Naive thymus-derived CD8-positive, alpha-beta T cell (primary cell): ENCODE measurements around the gene CRKL. TPM values are rescaled to one million over a fixed set of nuclear protein-coding genes. Genes with fewer than 3 reads are reported as not detected.

Experiments used
- ATAC-seq, 2 donors: fragments of 150-1000 bp; cut with Tn5 transposase in 1 of 2; sonication (Bioruptor Pico), chemical (Tn5 transposase) in 1 of 2; 1 replicate in 1 of 2; 2 replicates in 1 of 2; pipeline ENCODE4 v1.10.0; 2021; ENCODE audit warnings: mild to moderate bottlenecking in 2 of 2, moderate library complexity in 2 of 2
- POLR2A ChIA-PET: fragments of 350-600 bp; sonication (Branson Sonifier 250); formaldehyde crosslinking; loops from one replicate; lab custom pipeline; 2021; ENCODE audit warnings: antibody characterized with exemption; lab: Charles Lee
- DNase-seq, 10 donors: peaks; one replicate each; pipeline versions ENCODE4 v3.0.0 to v3.0.0-alpha.2; 2020 to 2022
- H3K27ac Mint-ChIP-seq, 10 donors: one replicate each; pipeline ENCODE4 v1.8.0; 2020 to 2022; ENCODE audit warnings: mild to moderate bottlenecking in 10 of 10, mixed read lengths in 10 of 10, moderate library complexity in 4 of 10, inconsistent platforms in 1 of 10
- H3K27me3 Mint-ChIP-seq, 5 donors: one replicate each; pipeline ENCODE4 v1.8.0; 2021 to 2022; ENCODE audit warnings: mixed read lengths in 5 of 5
- H3K36me3 Mint-ChIP-seq, 3 donors: one replicate each; pipeline ENCODE4 v1.8.0; 2020 to 2022; ENCODE audit warnings: mixed read lengths in 3 of 3, mild to moderate bottlenecking in 2 of 3, inconsistent platforms in 1 of 3
- H3K4me1 Mint-ChIP-seq, 4 donors: one replicate each; pipeline ENCODE4 v1.8.0; 2021 to 2022; ENCODE audit warnings: mixed read lengths in 4 of 4
- H3K4me3 Mint-ChIP-seq, 10 donors: one replicate each; pipeline ENCODE4 v1.8.0; 2020 to 2022; ENCODE audit warnings: mild to moderate bottlenecking in 10 of 10, mixed read lengths in 10 of 10, moderate library complexity in 6 of 10, inconsistent platforms in 1 of 10
- H3K9me3 Mint-ChIP-seq, 9 donors: one replicate each; pipeline ENCODE4 v1.8.0; 2020 to 2022; ENCODE audit warnings: mixed read lengths in 9 of 9, mild to moderate bottlenecking in 3 of 9, inconsistent platforms in 1 of 9, moderate library complexity in 1 of 9
- polyA plus RNA-seq, 3 donors: library from polyadenylated mRNA; unstranded; fragments of 300-500 nt; fragmentation: Illumina TruSeq; gene quantifications; one replicate each; pipeline ENCODE4 v1.2.3, GENCODE V29; 2021
- total RNA-seq, 8 experiments: library from RNA in 2 of 8; stranded (reverse) in 2 of 8; gene quantifications; one replicate each; pipeline ENCODE4 v1.2.3 and lab custom pipeline; 2021 to 2026

CRKL gene
- total and polyA plus RNA-seq, 5 experiments from 2014 or later: 39.0 to 79.0 (median 53.8) TPM

DNA sequence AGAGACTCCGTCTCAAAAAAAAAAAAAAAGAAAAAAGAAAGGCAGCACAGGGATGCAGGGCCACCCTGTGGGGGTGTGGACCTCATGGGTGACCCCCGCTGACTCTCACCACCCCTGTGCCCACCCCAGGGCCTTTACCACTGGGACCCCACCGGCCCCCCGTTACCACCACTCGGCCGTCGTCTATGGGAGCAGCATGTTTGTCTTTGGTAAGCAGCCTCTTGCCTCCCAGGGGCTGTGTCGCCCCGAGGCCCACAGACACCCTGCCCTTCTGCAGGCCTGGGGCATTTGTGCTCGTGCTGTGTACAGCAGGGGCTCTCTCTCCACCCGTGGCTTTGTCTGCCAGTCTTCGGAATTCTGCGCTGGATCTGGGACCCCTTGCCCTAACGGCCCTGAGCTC is 70.2 kb downstream of the CRKL start:
- POLR2A ChIA-PET: interaction anchor here (0.8 kb wide), 1 partner anchor 11 kb away, joined by 3 read pairs; no protein-coding TSS in a partner anchor
- Mint-ChIP-seq H3K27ac (no peak overlapping the region), H3K4me3 (no peak overlapping the region), H3K4me1 (peaks cover 16 to 38% (median 19%) of the 10 kb centered on the region in 4 donors), H3K9me3 (no peaks in the 10 kb centered on the region), H3K27me3 (no peaks in the 10 kb centered on the region), H3K36me3 (peaks cover 0 to 31% (median 2%) of the 10 kb centered on the region in 3 donors)
- DNase-seq (no peak), ATAC-seq (no peak)

DNA sequence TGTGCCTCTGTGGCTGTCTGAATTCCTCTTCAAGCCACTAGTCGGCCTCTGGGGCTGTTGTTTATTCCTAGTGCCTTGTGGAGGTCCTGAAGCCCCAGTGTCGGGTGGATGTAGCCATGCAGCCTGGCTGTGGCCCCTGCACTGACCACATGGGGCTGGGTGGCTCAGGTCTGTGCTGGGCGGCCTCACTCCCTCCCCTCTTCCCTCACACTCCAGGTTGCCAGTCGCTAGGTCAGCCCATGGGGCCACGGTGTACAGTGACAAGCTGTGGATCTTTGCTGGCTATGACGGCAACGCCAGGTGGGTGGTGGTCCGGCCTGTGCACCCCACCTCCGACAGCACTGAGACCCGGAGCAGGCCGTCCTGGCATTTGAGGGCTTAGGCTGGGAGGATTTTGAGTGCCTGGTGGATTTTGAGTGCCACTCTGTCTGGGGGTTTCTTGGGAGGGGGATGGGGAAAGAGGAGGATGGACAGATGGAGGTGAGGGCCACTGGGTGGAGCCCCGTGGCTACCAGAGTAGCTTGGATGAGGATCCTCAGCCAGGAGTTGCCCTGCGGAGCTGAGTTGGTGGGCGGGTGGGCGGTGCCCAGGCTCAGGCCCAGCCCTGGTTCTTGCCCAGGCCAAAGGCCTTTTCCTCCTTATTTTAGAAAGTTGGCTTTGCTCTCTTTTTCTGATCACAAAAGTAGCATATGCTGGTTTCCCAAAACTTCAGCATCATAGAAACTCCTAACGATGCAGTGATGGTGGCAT is 71.5 kb downstream of the CRKL start:
- Mint-ChIP-seq H3K36me3 (peaks cover 0 to 31% (median 2%) of the 10 kb centered on the region in 3 donors), H3K4me1 (peaks cover 5 to 24% (median 8%) of the 10 kb centered on the region in 4 donors), H3K27me3 (no peaks in the 10 kb centered on the region), H3K4me3 (no peak overlapping the region), H3K9me3 (no peaks in the 10 kb centered on the region), H3K27ac (no peak overlapping the region)
- DNase-seq (no peak), ATAC-seq (no peak)
- POLR2A ChIA-PET: interaction anchor here (3.3 kb wide), 1 partner anchor 11 kb away, joined by 16 read pairs; no protein-coding TSS in a partner anchor

GRCh38 chr22:20989323-20990138 is 72.3 kb downstream of the CRKL start:
- H3K27me3 Mint-ChIP-seq: no peaks in the 10 kb centered on the region
- H3K36me3 Mint-ChIP-seq: peaks cover 0 to 31% (median 2%) of the 10 kb centered on the region in 3 donors
- DNase-seq (no peak), ATAC-seq (no peak)
- no peaks in the 10 kb centered on the region for H3K9me3 Mint-ChIP-seq
- H3K4me3 Mint-ChIP-seq: peak overlapping the region in 1 of 10 donors; percentile 19
- H3K27ac Mint-ChIP-seq: no peak overlapping the region
- POLR2A ChIA-PET: interaction anchor here (1.2 to 3.3 kb wide), 2 partner anchors 10 to 13 kb away, joined by 5 to 16 read pairs; partner anchors contain the start of gene THAP7
- H3K4me1 Mint-ChIP-seq: peaks cover 0 to 18% (median 4%) of the 10 kb centered on the region in 4 donors

DNA sequence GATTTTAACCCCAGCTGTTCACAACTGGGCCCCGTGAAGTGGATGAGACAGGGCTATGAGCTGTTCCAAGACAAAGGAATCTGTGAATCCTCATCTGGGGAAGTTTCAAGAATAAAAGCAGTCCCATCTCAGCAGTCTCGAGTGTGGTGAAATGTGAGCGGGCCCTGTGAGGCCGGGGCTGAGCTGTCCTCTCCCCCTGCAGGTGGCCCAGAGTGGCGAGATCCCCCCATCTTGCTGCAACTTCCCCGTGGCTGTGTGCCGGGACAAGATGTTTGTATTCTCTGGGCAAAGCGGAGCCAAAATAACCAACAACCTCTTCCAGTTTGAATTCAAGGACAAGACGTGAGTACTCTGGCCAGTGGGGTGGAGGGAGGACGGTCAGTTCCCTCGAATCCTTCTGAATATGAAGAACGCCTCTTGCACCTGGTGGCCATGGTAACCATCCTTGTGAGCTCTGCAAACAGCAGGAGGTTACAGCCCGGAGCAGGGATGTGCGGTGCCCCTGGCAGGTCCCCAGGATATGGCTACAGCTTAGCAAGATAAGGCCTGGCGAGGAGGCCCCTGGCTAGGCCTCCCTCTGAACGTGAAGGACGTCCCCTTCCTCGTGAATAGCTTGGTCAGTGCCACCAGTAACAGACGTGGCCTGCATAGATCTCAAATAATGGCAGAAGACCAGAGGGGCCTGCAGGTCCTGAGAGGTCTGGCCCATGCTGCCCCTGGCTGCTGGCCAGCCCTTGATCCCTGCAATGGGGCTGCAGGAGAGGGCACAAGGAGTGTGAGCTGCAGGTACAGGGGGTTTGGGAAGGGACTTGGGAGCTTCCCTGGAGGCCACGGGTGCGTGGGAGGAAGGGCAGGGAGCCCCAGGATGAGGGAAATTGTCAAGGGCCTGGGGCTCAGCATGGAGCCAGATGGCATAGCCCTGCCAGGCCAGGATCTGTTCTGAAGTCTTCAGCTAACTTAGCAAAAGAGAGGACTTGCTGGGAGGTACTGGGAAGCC is 73.3 kb downstream of the CRKL start:
- Mint-ChIP-seq H3K4me3 (no peak overlapping the region), H3K4me1 (peaks cover 0 to 15% (median 4%) of the 10 kb centered on the region in 4 donors), H3K36me3 (peaks cover 0 to 33% (median 2%) of the 10 kb centered on the region in 3 donors), H3K27ac (peak overlapping the region in 2 of 10 donors; percentile 18 to 67), H3K9me3 (no peaks in the 10 kb centered on the region), H3K27me3 (no peaks in the 10 kb centered on the region)
- POLR2A ChIA-PET: interaction anchor here (1.2 to 3.3 kb wide), 3 partner anchors 9 to 12 kb away, joined by 5 to 16 read pairs (median 12); partner anchors contain the start of genes LZTR1 and THAP7
- DNase-seq: no peak
- no peak for ATAC-seq

GRCh38 chr22:20991252-20992055 is 74.2 kb downstream of the CRKL start:
- ATAC-seq: no peak
- POLR2A ChIA-PET: interaction anchor here (2.0 to 3.3 kb wide), 2 partner anchors 8 to 10 kb away, joined by 12 to 16 read pairs; partner anchors contain the start of gene LZTR1
- H3K4me1 Mint-ChIP-seq: peaks cover 0 to 15% (median 4%) of the 10 kb centered on the region in 4 donors
- no peak overlapping the region for H3K4me3 Mint-ChIP-seq
- H3K9me3 Mint-ChIP-seq: no peaks in the 10 kb centered on the region
- peak in 1 of 10 donors; percentile 42 for DNase-seq
- H3K36me3 Mint-ChIP-seq: peaks cover 0 to 29% (median 2%) of the 10 kb centered on the region in 3 donors
- H3K27ac Mint-ChIP-seq: peak overlapping the region in 1 of 10 donors; percentile 67
- H3K27me3 Mint-ChIP-seq: no peaks in the 10 kb centered on the region

DNA sequence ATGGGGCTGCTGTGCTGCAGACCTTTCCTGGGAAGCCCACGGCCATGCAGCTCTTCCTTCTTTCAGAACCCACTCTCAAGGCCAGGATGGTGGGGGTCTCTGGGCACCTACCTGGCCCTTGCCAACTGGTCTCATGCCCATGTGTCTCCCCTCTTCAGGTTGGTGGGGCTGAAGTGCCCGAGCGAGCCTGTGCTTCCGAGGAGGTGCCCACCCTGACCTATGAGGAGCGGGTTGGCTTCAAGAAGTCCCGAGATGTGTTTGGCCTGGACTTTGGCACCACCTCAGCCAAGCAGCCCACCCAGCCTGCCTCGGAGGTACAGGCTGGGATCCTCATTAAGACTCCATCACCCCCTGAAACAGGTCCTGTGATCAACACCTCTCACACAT is 74.8 kb downstream of the CRKL start:
- Mint-ChIP-seq H3K9me3 (no peaks in the 10 kb centered on the region), H3K36me3 (peaks cover 0 to 23% (median 2%) of the 10 kb centered on the region in 3 donors), H3K4me1 (peaks cover 0 to 15% (median 4%) of the 10 kb centered on the region in 4 donors), H3K4me3 (no peak overlapping the region), H3K27me3 (no peaks in the 10 kb centered on the region), H3K27ac (peak overlapping the region in 1 of 10 donors; percentile 67)
- DNase-seq: no peak
- no peak for ATAC-seq
- POLR2A ChIA-PET: interaction anchor here (2.0 to 3.3 kb wide), 2 partner anchors 8 to 10 kb away, joined by 12 to 16 read pairs; partner anchors contain the start of gene LZTR1

- peaks cover 0 to 15% (median 4%) of the 10 kb centered on the region in 4 donors for H3K4me1 Mint-ChIP-seq
- no peaks in the 10 kb centered on the region for H3K9me3 Mint-ChIP-seq
- H3K27me3 Mint-ChIP-seq: no peaks in the 10 kb centered on the region
- DNase-seq: peak in 1 of 10 donors; percentile 54
- no peak for ATAC-seq
- H3K4me3 Mint-ChIP-seq: no peak overlapping the region
- H3K27ac Mint-ChIP-seq: peak overlapping the region in 1 of 10 donors; percentile 67
- POLR2A ChIA-PET: no interaction called here
- H3K36me3 Mint-ChIP-seq: peaks cover 0 to 17% (median 2%) of the 10 kb centered on the region in 3 donors
Measured at GRCh38 chr22:20992456-20993303, 75.5 kb downstream of the CRKL start.

- ATAC-seq: no peak
- Mint-ChIP-seq H3K4me3 (no peak overlapping the region), H3K27me3 (no peaks in the 10 kb centered on the region), H3K9me3 (no peaks in the 10 kb centered on the region), H3K4me1 (peaks cover 7 to 17% (median 7%) of the 10 kb centered on the region in 4 donors), H3K27ac (peak overlapping the region in 1 of 10 donors; percentile 19), H3K36me3 (peaks cover 0 to 20% (median 2%) of the 10 kb centered on the region in 3 donors)
- peak in 1 of 10 donors; percentile 57 for DNase-seq
- POLR2A ChIA-PET: interaction anchor here (1.6 kb wide), 1 partner anchor 9 kb away, joined by 5 read pairs; the partner anchor contains the start of gene THAP7
Measured at GRCh38 chr22:20993304-20994127, 76.3 kb downstream of the CRKL start.

DNA sequence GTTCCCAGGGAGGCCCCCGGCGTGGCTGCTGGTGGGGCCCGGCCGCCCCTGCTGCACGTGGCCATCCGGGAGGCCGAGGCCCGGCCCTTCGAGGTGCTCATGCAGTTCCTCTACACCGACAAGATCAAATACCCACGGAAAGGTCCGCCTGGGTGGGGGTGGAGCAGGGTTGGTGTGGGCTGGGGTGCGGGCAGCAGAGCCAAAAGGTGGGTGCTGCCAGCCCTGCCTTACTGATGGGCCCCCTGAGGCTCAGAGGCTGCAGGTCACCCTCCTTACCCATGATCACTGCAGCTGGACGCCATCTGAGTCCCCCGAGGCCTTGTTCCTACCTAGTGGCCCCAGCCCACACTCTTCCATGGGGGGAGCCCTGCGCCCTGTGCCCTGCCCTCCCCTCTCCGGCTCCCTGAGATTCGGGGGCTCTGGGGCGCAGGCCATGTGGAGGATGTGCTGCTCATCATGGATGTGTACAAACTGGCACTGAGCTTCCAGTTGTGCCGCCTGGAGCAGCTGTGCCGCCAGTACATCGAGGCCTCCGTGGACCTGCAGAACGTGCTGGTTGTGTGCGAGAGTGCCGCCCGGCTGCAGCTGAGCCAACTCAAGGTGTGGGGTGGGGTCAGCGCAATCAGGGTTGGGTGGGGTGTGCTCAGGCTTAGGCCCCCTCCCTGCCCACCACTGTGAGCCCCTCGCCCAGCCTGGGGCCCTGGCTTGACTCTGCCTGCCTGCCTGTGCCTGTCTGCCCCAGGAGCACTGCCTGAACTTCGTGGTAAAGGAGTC is 77.1 kb downstream of the CRKL start:
- Mint-ChIP-seq H3K36me3 (peaks cover 0 to 24% (median 2%) of the 10 kb centered on the region in 3 donors), H3K9me3 (no peaks in the 10 kb centered on the region), H3K27ac (peak overlapping the region in 1 of 10 donors; percentile 40), H3K27me3 (no peaks in the 10 kb centered on the region), H3K4me3 (no peak overlapping the region), H3K4me1 (peaks cover 7 to 20% (median 11%) of the 10 kb centered on the region in 4 donors)
- DNase-seq (peak in 1 of 10 donors; percentile 43), ATAC-seq (no peak)
- POLR2A ChIA-PET: interaction anchor here (1.6 kb wide), 1 partner anchor 8 kb away, joined by 5 read pairs; the partner anchor contains the start of gene THAP7
